SK-N-SH (cell line): Measurements from ENCODE around the gene SV2B. TPM values are rescaled to one million over a fixed set of nuclear protein-coding genes. Genes with fewer than 3 reads are reported as not detected.

ENCODE experiments used
- CTCF ChIA-PET: fragments of 300-600, 350-600 bp; formaldehyde crosslinking; extraction: SDS; loops from one replicate; lab custom pipeline; 2021; lab: Yijun Ruan, JAX
- POLR2A ChIA-PET: fragments of 350-600 bp; sonication (Branson Sonifier 250); formaldehyde crosslinking; extraction: SDS; loops from one replicate; lab custom pipeline; 2020; ENCODE audit warnings: antibody characterized with exemption, inconsistent platforms; lab: Yijun Ruan, JAX
- DNase-seq: peaks from one replicate; pipeline ENCODE4 v3.0.0; 2012
- H2AFZ ChIP-seq: fragments of 200-600 bp; sonication (generic); 2 replicates; pipeline ENCODE4 v1.8.1; 2016; ENCODE audit warnings: antibody characterized with exemption, mild to moderate bottlenecking, low read depth
- H3F3A ChIP-seq: fragments of 200-600 bp; sonication (generic); replicated peaks from 2 replicates; pipeline ENCODE3; 2016; ENCODE audit warnings: antibody characterized with exemption, mild to moderate bottlenecking; ENCODE audit not compliant: insufficient read depth
- H3K27ac ChIP-seq, 2 experiments: fragments of 200-500 bp in 1 of 2; fragments of 200-600 bp in 1 of 2; sonication (Bioruptor generic) in 1 of 2; sonication (generic), shearing (Covaris generic) in 1 of 2; 2 replicates each; pipeline versions ENCODE4 v1.5.1 to v1.6.1; 2014 to 2016; ENCODE audit warnings: low read depth in 2 of 2, inconsistent platforms in 1 of 2, low read length in 1 of 2, mild to moderate bottlenecking in 1 of 2, mixed read lengths in 1 of 2
- H3K27me3 ChIP-seq: fragments of 200-600 bp; sonication (generic), shearing (Covaris generic); 2 replicates; pipeline ENCODE4 v1.6.1; 2016; ENCODE audit warnings: mixed run types; ENCODE audit not compliant: insufficient read depth
- H3K36me3 ChIP-seq, 2 experiments: fragments of 200-500 bp in 1 of 2; fragments of 200-600 bp in 1 of 2; sonication (Bioruptor generic) in 1 of 2; sonication (generic) in 1 of 2; replicated peaks in 1 of 2; 2 replicates each; pipeline versions ENCODE3 to v1.5.1; 2014 to 2016; ENCODE audit warnings: low read length in 1 of 2, mild to moderate bottlenecking in 1 of 2; ENCODE audit not compliant: insufficient read depth in 2 of 2, control insufficient read depth in 1 of 2
- H3K4me1 ChIP-seq, 2 experiments: fragments of 200-500 bp in 1 of 2; fragments of 200-600 bp in 1 of 2; sonication (Bioruptor generic) in 1 of 2; sonication (generic), shearing (Covaris generic) in 1 of 2; 2 replicates each; pipeline versions ENCODE4 v1.5.1 to v1.6.1; 2014 to 2016; ENCODE audit warnings: low read depth in 1 of 2, low read length in 1 of 2, mixed run types in 1 of 2; ENCODE audit not compliant: insufficient read depth in 2 of 2, control insufficient read depth in 1 of 2
- H3K4me2 ChIP-seq: fragments of 200-600 bp; sonication (generic), shearing (Covaris generic); 2 replicates; pipeline ENCODE4 v1.6.1; 2017; ENCODE audit warnings: mixed run types
- H3K4me3 ChIP-seq, 2 experiments: fragments of 200-500 bp in 1 of 2; fragments of 200-600 bp in 1 of 2; sonication (Bioruptor generic) in 1 of 2; sonication (generic), shearing (Covaris generic) in 1 of 2; 2 replicates each; pipeline versions ENCODE4 v1.5.1 to v1.8.1; 2014 to 2016; ENCODE audit warnings: low read depth in 2 of 2, inconsistent platforms in 1 of 2, low read length in 1 of 2, mild to moderate bottlenecking in 1 of 2, mixed read lengths in 1 of 2, moderate library complexity in 1 of 2
- H3K79me2 ChIP-seq: fragments of 200-600 bp; sonication (generic); 2 replicates; pipeline ENCODE4 v1.8.1; 2017; ENCODE audit warnings: mild to moderate bottlenecking; ENCODE audit not compliant: insufficient read depth
- H3K9ac ChIP-seq: fragments of 200-600 bp; sonication (generic); 2 replicates; pipeline ENCODE4 v1.6.1; 2017; ENCODE audit warnings: mixed run types
- H3K9me2 ChIP-seq: fragments of 200-600 bp; sonication (generic); 2 replicates; pipeline ENCODE4 v1.6.1; 2017; ENCODE audit warnings: mixed run types
- H3K9me3 ChIP-seq: fragments of 200-600 bp; sonication (generic); 2 replicates; pipeline ENCODE4 v1.6.1; 2017; ENCODE audit warnings: mixed run types, mild to moderate bottlenecking, moderate library complexity
- H4K20me1 ChIP-seq: fragments of 200-600 bp; sonication (generic); 2 replicates; pipeline ENCODE4 v1.6.1; 2017; ENCODE audit warnings: mild to moderate bottlenecking, mixed run types; ENCODE audit not compliant: insufficient read depth
- CHD2 ChIP-seq: fragments of 150-350 bp; IDR thresholded peaks from 2 replicates; pipeline ENCODE4 v1.6.1; 2018; ENCODE audit warnings: low read length; ENCODE audit not compliant: partially characterized antibody
- EP300 ChIP-seq, 2 experiments: IDR thresholded peaks; 2 replicates each; pipeline versions ENCODE4 v1.4.0 to v1.6.1; 2012; ENCODE audit warnings: borderline replicate concordance in 1 of 2, low read depth in 1 of 2, low read length in 1 of 2
- EZH2phosphoT487 ChIP-seq: fragments of 200-600 bp; sonication (generic); IDR thresholded peaks from 2 replicates; pipeline ENCODE4 v1.6.1; 2017; ENCODE audit warnings: low read depth, mixed run types, mild to moderate bottlenecking, antibody characterized with exemption, moderate library complexity, borderline replicate concordance
- GABPA ChIP-seq: IDR thresholded peaks from 2 replicates; pipeline ENCODE4 v1.4.0; 2012; ENCODE audit warnings: low read depth, mild to moderate bottlenecking
- GATA2 ChIP-seq: sonication (generic); formaldehyde crosslinking; IDR thresholded peaks from 2 replicates; pipeline ENCODE4 v1.5.0; 2020; ENCODE audit warnings: mild to moderate bottlenecking, missing genetic modification reagents
- JUND ChIP-seq: IDR thresholded peaks from 2 replicates; pipeline ENCODE4 v1.4.0; 2012
- MEF2A ChIP-seq: IDR thresholded peaks from 2 replicates; pipeline ENCODE4 v1.4.0; 2012; ENCODE audit warnings: low read depth, borderline replicate concordance
- MXI1 ChIP-seq: IDR thresholded peaks from 2 replicates; pipeline ENCODE4 v1.6.1; 2012; ENCODE audit warnings: mild to moderate bottlenecking, low read depth, low read length, improper control_type of control experiment
- NFIC ChIP-seq: IDR thresholded peaks from 2 replicates; pipeline ENCODE4 v1.4.0; 2012; ENCODE audit warnings: borderline replicate concordance
- NRF1 ChIP-seq: IDR thresholded peaks from 2 replicates; pipeline ENCODE4 v1.6.1; 2012; ENCODE audit warnings: low read depth, mild to moderate bottlenecking, low read length
- RXRA ChIP-seq: IDR thresholded peaks from 2 replicates; pipeline ENCODE4 v1.4.0; 2012; ENCODE audit warnings: low read depth, mild to moderate bottlenecking, borderline replicate concordance
- TEAD4 ChIP-seq: IDR thresholded peaks from 2 replicates; pipeline ENCODE4 v1.4.0; 2012; ENCODE audit warnings: mild to moderate bottlenecking, borderline replicate concordance; ENCODE audit not compliant: insufficient read depth
- WGBS: methylation state at CpG from one replicate; pipeline ENCODE4 v1.1.6; 2017; ENCODE audit warnings: low lambda C conversion rate; 5-methylcytosine and 5-hydroxymethylcytosine counted together
- polyA plus RNA-seq, 3 experiments: library from polyadenylated mRNA; depleted of rRNA; stranded (reverse); fragments of >200 nt; gene quantifications; 2 replicates each; pipeline ENCODE4 v1.2.3, GENCODE V29; 2012
- TF ChIP-seq, protein P1 (sequence below): fragments of 200-600 bp; sonication (generic); IDR thresholded peaks from 2 replicates; pipeline ENCODE4 v1.6.1; 2017; ENCODE audit warnings: antibody characterized with exemption, mild to moderate bottlenecking, moderate library complexity
- TF ChIP-seq, protein P2 (sequence below): fragments of 150-350 bp; IDR thresholded peaks from 2 replicates; pipeline ENCODE4 v1.6.1; 2017; ENCODE audit warnings: antibody characterized with exemption, low read length, low read depth, borderline replicate concordance
- TF ChIP-seq, protein P3 (sequence below): IDR thresholded peaks from 2 replicates; pipeline ENCODE4 v1.4.0; 2012; ENCODE audit warnings: low read depth, borderline replicate concordance
- TF ChIP-seq, protein P4 (sequence below): IDR thresholded peaks from 2 replicates; pipeline ENCODE4; 2012
- TF ChIP-seq, protein P5 (sequence below): IDR thresholded peaks from 2 replicates; pipeline ENCODE4 v1.4.0; 2012; ENCODE audit warnings: low read depth, borderline replicate concordance
- TF ChIP-seq, protein P6 (sequence below): IDR thresholded peaks from 2 replicates; pipeline ENCODE4 v1.6.1; 2012; ENCODE audit warnings: mild to moderate bottlenecking, low read depth, low read length, moderate library complexity

SV2B gene
- polyA plus RNA-seq, 1 of the 3 experiments (the other 2 are of a cell fraction) = not detected

DNA sequence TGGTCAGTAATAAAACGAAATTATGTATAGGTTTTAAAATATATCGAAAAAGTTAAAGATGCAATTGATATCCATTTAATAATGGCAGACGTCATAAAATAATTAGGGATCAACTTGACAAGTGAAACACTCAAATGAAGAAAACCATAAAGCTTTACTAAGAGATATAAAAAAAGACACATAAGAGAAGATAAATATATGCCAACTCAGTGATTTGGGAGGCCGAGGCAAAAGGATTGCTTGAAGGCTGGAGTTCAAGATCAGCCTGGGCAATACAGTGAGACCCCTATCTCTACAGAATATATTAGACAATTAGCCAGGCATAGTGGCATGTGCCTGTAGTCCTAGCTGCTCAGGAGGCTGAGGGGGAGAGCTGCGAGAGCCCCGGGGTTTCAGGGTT, 190.5 kb downstream of the SV2B start:
- Histone ChIP-seq H3K4me3 (no peak overlapping the region), H3K4me1 (no peaks in the 10 kb centered on the region), H3K9me2 (no peaks in the 10 kb centered on the region), H3K27ac (no peak overlapping the region), H3F3A (no peaks in the 10 kb centered on the region), H3K79me2 (no peaks in the 10 kb centered on the region), H3K9me3 (no peaks in the 10 kb centered on the region; the same call in 1 of the 2 replicates), H3K4me2 (no peak overlapping the region), H3K9ac (no peak overlapping the region), H3K36me3 (no peaks in the 10 kb centered on the region), H2AFZ (no peak overlapping the region), H3K27me3 (no peaks in the 10 kb centered on the region), H4K20me1 (no peaks in the 10 kb centered on the region)
- DNase-seq = no peak
- ChIA-PET POLR2A (no interaction called here), CTCF (interaction anchor here (0.6 to 1.0 kb wide), 3 partner anchors 11 to 22 kb away, joined by 3 to 4 read pairs (median 3); no protein-coding TSS in a partner anchor)
- TF ChIP-seq NFIC = no peak
- TF ChIP-seq EZH2phosphoT487 = no peak
- TF ChIP-seq MXI1 = no peak
- TF ChIP-seq CHD2 = no peak
- TF ChIP-seq, protein P1, sequence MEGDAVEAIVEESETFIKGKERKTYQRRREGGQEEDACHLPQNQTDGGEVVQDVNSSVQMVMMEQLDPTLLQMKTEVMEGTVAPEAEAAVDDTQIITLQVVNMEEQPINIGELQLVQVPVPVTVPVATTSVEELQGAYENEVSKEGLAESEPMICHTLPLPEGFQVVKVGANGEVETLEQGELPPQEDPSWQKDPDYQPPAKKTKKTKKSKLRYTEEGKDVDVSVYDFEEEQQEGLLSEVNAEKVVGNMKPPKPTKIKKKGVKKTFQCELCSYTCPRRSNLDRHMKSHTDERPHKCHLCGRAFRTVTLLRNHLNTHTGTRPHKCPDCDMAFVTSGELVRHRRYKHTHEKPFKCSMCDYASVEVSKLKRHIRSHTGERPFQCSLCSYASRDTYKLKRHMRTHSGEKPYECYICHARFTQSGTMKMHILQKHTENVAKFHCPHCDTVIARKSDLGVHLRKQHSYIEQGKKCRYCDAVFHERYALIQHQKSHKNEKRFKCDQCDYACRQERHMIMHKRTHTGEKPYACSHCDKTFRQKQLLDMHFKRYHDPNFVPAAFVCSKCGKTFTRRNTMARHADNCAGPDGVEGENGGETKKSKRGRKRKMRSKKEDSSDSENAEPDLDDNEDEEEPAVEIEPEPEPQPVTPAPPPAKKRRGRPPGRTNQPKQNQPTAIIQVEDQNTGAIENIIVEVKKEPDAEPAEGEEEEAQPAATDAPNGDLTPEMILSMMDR = no peak
- TF ChIP-seq GABPA = no peak
- TF ChIP-seq, protein P2, sequence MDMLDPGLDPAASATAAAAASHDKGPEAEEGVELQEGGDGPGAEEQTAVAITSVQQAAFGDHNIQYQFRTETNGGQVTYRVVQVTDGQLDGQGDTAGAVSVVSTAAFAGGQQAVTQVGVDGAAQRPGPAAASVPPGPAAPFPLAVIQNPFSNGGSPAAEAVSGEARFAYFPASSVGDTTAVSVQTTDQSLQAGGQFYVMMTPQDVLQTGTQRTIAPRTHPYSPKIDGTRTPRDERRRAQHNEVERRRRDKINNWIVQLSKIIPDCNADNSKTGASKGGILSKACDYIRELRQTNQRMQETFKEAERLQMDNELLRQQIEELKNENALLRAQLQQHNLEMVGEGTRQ = no peak
- TF ChIP-seq MEF2A = no peak
- TF ChIP-seq, protein P3, sequence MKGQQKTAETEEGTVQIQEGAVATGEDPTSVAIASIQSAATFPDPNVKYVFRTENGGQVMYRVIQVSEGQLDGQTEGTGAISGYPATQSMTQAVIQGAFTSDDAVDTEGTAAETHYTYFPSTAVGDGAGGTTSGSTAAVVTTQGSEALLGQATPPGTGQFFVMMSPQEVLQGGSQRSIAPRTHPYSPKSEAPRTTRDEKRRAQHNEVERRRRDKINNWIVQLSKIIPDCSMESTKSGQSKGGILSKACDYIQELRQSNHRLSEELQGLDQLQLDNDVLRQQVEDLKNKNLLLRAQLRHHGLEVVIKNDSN = no peak
- TF ChIP-seq GATA2 (CRISPR knock-in tag) = no peak
- no peak for TF ChIP-seq NRF1
- TF ChIP-seq EP300 (IDR thresholded peaks at IDR 0.05; ENCODE audit: borderline replicate concordance in 1 of 2, low read depth in 1 of 2, low read length in 1 of 2) = no peak
- no peak for TF ChIP-seq JUND
- TF ChIP-seq TEAD4 = no peak
- TF ChIP-seq, protein P4, sequence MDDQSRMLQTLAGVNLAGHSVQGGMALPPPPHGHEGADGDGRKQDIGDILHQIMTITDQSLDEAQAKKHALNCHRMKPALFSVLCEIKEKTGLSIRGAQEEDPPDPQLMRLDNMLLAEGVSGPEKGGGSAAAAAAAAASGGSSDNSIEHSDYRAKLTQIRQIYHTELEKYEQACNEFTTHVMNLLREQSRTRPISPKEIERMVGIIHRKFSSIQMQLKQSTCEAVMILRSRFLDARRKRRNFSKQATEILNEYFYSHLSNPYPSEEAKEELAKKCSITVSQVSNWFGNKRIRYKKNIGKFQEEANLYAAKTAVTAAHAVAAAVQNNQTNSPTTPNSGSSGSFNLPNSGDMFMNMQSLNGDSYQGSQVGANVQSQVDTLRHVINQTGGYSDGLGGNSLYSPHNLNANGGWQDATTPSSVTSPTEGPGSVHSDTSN = no peak
- TF ChIP-seq, protein P5, sequence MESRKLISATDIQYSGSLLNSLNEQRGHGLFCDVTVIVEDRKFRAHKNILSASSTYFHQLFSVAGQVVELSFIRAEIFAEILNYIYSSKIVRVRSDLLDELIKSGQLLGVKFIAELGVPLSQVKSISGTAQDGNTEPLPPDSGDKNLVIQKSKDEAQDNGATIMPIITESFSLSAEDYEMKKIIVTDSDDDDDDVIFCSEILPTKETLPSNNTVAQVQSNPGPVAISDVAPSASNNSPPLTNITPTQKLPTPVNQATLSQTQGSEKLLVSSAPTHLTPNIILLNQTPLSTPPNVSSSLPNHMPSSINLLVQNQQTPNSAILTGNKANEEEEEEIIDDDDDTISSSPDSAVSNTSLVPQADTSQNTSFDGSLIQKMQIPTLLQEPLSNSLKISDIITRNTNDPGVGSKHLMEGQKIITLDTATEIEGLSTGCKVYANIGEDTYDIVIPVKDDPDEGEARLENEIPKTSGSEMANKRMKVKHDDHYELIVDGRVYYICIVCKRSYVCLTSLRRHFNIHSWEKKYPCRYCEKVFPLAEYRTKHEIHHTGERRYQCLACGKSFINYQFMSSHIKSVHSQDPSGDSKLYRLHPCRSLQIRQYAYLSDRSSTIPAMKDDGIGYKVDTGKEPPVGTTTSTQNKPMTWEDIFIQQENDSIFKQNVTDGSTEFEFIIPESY = no peak
- TF ChIP-seq, protein P6, sequence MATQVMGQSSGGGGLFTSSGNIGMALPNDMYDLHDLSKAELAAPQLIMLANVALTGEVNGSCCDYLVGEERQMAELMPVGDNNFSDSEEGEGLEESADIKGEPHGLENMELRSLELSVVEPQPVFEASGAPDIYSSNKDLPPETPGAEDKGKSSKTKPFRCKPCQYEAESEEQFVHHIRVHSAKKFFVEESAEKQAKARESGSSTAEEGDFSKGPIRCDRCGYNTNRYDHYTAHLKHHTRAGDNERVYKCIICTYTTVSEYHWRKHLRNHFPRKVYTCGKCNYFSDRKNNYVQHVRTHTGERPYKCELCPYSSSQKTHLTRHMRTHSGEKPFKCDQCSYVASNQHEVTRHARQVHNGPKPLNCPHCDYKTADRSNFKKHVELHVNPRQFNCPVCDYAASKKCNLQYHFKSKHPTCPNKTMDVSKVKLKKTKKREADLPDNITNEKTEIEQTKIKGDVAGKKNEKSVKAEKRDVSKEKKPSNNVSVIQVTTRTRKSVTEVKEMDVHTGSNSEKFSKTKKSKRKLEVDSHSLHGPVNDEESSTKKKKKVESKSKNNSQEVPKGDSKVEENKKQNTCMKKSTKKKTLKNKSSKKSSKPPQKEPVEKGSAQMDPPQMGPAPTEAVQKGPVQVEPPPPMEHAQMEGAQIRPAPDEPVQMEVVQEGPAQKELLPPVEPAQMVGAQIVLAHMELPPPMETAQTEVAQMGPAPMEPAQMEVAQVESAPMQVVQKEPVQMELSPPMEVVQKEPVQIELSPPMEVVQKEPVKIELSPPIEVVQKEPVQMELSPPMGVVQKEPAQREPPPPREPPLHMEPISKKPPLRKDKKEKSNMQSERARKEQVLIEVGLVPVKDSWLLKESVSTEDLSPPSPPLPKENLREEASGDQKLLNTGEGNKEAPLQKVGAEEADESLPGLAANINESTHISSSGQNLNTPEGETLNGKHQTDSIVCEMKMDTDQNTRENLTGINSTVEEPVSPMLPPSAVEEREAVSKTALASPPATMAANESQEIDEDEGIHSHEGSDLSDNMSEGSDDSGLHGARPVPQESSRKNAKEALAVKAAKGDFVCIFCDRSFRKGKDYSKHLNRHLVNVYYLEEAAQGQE = no peak
- no peak for TF ChIP-seq RXRA
- 61% methylated on average over 6 of the region's 6 CpGs for WGBS
